CD4-positive, alpha-beta T cell treated with Interleukin-15 for 1 hour (primary cell): ENCODE measurements around the gene DPH1.

Experiments used
- DNase-seq: peaks from one replicate; pipeline ENCODE4 v3.0.0-alpha.2; 2020

DPH1 gene

DNA sequence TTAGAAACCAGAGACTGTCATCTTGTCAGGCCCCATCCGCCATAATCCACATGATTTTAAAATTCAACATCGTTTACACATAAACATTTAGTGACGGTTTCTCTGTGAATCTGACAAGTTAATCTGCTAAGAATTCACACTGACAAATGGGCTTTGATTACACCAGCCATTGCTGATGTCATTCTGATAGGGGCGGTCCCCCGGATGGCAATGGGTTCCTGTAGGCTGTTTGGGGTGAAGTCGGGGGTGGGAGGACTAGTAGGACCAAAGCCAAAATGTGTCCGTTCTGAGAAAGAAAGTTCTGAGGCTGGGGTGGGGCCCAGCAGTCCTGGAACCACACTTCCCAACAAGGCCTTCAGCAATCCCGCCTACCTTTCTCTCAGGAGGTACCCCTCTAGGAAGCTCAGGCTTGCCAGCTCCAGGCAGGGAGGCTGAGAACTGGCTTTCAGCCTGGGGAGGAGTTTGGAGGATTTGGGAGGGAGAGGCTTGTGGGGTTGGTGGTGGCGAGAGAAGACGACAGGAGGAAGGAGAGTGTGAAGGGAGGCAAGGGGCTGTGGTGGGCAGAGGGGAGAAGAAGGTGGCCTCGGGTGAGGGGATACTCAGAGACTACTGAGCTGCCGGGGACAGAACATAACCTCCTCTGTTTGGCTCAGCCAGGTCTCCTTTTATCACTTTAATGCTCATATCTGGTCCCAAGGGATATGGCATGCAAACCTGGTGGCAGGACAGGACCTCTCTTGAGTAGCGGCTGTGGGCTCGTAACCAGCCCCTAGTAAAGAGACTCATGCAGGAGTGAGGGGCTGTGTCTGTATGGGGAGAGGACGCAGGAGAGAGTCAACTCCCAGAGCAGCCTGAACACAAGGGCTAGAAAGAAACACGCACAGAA, 33.6 kb downstream of the DPH1 start:
- DNase-seq, result no peak

DNA sequence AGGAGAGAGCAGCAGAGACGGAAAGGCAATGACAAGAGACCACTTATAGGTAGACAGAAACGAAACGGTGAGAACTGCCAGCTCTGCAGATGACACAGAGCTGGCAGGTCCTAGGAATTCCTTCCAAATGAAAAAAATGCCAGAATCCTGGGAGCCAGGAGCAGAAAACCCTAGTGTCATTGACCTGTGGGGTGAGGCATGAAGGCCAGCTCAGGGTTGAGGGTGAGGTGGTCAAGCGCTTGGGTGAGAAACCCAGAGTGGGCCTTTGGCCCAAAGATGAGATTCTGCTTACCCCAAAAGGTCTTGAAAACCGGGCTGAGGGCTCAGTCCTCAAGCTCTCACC, 34.2 kb downstream of the DPH1 start:
- no peak for DNase-seq

DNA sequence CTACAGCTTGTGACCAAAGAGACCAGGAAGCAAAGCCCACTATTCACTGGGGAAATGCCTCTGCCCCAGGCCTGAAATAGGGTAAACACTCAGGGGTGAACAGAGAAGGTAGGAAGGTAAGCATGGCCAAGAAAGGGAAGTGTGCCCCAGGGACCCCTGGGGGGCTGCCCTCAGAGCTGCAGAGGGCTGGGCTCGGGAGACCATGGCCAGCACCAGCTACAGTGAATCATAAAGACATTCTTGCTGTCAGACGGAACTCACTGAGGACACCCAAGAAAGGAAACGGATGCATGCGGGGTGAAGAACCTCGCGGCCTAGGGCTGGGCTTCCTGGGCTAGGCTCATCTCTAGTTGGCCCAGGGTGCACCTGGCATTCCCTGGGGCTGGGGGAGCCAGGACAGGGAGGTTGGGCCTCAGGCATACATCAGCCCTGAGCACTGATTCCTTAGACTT, 34.6 kb downstream of the DPH1 start:
- no peak for DNase-seq

DNA sequence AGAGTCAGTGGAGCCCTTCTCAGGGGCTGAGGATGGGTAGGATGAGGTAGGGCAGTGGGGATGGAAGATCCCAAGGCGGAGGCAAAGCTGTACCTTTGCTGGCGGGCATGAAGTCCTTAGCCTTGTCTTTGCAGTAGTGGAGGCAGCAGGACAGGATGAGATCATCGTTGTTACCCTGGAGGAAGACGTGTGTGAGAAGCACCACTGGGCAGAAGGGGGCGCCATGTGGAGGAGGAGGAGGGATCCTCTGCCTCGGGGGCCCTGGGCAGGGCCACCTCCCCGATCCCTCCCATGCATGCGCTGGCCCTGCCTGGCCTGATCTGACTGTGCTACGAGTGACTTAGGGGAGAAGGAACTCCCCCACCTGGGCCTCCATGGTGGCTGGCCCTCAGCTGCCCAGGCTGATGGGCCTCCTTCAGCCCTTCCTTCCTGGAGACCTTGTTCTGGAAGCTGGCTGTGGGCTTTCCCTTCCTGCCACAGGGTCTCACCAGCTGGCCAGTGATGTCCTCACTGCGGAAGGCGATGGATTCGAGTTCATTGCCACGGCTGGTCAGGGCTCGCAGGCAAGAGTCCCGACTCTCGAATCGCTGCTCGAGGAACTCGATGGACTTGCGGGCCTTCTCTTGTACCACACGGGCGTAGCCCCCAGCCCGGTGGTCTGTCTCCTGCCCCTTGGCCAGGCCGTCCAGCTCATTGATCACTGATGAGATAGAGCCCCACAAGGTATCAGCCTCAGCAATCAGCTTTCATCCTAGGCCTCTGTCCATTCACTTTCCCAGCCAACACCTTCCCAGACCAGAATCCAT, 35.2 kb downstream of the DPH1 start:
- peak; percentile 43 for DNase-seq

DNA sequence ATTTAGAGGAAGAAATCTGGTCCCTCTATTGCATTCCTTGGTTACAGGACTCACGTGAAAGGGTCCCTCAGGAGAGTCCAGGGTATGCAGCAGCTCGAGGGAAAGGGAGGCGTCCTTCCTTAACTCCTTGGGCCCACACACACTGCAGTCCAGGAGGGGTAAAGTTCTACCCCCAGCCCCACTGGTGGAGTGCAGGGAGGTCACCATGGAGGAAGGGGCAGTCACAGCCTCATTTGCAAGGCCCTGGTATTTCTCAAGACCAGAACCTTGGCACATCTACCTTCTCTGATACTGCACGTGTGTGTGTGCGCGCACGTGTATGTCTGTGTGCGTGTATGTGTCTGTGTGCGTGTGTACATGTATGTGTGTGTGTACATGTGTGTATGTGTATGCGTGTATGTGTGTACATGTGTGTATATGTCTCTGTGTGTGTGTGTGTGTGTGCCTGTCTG, 36.0 kb downstream of the DPH1 start:
- DNase-seq, result no peak

DNA sequence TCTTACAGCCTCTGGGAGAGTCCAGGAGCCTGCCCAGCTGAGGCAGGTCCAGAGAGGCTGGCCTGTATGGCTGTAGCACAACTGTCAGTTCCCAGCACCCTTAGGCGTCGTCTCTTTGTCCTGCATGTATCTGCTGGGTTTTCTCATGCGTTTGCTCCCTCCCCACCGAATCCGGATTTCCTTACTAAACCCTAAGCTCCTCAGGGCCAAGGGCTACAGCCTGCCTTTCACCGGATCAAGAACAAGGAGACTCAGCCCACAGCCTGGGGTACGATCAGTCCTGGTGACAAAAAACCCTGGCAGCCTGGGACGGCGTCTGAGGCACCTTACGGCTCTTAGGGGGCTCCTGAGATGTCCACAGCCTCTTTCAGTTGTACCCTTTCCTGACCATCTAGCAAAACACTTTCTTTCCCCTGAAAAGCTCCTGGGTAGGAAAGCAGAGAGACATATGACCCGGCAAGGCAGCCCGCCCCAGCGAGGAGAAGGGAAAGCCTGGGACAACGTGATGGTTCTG, 37.2 kb downstream of the DPH1 start:
- no peak for DNase-seq

DNA sequence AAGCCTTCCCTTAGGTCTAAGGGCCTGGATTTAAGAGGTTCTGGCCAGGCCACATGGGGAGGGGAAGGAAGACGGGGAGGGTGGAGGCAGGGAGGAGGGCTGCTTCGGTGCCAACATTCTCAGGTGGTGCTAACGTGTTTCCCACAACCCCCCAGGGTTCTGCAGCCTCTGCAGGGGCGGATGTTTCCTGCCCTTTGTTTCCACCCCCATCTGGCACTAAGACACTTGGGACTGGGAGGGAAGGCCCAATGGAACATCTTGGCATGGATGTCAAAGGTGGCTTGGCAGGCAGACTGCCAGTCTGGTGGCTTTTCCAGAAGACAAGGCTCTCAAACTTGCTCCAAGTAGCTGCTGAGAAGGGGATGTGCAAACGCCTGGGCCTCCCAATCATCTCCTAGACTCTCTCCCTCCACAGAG, 37.7 kb downstream of the DPH1 start:
- no peak for DNase-seq

DNA sequence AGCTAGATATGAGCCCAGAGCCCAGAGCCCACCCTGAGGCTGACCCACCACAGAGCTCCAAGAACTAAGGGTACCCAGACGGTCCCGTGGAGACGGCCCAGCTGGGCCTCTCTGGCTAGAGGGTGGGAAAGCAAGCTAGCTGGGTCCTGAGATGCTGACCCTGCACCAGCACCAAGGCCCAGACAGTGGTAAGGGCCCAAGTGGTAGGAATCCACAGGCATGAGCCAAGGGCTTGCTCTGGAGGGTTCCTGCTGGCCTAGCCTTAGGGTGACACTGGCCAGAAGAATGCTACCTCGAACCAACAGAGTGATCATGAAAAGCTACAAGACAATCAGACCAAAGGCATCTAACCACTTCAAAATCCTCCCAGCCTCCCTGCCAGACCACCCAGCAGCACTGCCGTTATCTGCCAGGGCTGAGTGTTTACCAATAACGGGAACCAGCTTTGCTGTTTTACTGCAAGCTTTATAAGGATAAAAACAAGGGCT, 38.1 kb downstream of the DPH1 start:
- no peak for DNase-seq

DNA sequence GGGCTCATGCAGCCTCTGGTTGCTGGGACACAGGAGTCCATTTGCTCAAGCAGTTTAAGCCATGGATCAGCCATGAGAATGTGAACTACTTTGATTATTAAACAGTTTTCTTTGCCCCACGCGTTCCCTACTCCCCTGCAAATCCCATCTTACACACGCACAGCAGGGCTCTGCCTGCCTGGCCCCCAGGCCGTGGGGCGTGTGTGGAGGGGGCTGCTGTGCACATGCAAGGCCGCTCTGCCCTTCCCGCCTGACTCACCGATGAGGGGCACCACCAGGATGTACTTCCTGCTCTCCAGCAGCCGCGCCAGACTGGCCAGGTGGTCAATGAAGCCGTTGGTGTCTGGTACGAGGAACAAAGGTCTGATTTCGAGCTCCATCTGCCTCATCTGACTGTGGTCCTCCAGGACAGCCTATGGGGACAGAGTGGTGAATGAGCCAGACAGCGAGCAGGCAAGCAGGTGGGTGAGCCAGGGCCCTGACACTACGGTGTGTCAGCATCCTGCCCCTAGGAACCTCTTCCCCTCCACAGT, 38.6 kb downstream of the DPH1 start:
- no peak for DNase-seq

DNA sequence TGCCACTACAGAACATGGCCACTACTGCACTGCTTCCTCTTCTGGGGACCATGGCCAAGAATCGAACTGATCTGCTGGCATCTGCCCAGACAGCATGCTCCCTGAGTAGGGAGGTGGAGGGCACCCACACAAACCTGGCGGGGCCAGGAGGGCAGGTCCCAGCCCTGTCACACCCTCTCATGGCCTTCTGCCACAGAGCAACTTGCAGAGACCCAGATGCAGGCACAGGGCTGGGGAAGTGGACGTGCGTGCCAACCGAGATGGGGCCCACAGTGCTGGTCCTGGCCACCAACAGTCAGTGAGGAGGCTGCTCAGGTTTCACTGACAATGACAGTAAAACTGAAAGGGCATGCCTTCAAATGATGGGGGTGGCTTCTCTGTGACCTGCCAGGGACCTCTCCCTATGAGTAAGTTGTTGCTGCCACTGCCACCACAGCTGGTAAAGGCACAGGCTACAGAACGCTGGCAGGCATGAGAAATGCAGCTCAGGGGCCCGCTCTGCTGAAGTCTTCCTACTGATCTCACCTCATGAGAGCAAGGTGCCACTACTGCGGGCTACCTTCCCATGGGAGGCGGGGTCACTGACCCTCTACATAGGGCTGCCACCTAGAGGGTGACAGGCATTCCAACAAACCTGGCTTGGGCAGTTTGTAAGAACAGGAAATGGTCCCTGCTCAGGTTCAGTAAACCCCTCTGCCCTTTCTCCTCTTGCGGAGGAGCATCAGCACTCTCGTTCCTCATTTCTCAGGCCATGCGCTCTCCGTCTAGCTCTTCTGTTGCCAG, 40.5 kb downstream of the DPH1 start:
- DNase-seq, result no peak

DNA sequence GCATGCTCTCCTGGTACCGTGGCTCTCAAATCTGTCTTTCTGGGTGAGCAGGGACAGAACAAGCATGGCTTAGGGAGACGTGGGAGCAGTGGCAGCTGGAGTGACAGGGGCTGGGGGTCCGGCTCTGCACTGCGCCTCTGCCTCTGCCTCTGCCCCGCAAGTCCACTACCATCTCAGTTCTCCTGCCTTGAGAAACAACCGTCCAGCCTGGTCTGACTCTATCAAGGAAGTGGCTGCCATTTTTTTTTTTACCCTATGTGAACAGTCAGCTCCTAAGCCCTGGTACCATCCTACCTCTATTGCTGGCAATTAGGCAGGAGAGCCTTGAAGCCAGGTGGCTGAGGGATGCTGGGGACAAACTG, 41.1 kb downstream of the DPH1 start:
- no peak for DNase-seq

DNA sequence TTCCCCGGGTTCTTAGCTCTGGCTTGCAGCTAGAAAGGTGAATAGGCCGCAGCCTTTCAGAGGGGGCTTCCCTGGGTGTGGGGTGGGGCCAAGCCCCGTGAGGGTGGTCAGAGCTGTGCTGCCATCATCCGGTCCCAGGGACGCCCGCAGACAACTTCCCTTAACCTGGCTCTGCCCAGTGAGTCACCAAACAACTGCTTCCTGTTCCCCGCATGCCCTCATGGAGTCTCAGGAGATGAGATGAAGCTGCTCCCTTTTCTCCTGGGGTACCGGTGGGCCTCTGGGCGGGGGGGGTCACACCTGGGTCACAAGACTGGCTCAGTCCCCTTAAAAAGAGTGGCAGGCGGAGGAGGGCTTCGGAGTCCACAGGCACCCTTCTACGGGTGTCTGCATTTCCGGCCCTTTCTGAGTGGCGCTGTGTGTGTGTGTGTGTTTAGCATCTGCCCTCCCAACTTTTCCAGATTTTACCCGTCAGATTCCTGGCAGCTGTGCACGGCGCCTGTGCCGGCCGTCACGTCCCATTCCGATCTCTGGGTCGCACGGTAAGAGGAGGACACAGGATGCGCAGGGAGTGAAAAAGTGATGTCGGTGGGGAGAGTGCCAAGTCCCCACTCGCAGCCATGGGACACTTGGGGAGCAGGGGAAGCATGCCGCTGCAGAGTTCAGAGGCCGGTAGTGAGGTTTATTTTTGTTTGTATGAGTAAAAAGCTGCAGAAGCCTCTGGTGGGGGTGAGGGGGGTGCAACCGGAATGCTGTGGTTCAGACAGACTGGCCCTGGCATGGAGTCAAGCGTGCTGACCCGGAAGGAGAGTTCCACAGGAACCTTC, 41.7 kb downstream of the DPH1 start:
- DNase-seq, result peak; percentile 52

DNA sequence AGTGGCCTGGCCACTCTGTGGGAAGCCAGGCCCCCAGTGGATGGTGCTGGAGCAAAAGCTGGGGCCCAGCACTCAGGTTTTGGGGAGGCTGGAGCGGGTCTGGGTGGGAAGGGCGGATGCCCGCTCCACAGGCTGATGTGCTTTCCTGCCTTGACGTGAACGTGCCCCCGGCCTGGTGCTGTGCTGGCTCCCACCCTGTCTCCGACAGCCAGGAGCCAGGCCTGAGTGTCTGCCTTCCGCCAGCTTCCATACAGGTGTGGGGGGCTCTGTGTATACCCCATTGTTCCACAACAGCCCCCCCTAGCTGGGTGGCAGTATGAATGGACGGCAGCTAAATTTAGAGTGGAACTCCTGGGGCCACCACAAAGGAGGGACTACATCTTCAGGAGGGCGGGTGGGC, 45.0 kb downstream of the DPH1 start:
- no peak for DNase-seq

DNA sequence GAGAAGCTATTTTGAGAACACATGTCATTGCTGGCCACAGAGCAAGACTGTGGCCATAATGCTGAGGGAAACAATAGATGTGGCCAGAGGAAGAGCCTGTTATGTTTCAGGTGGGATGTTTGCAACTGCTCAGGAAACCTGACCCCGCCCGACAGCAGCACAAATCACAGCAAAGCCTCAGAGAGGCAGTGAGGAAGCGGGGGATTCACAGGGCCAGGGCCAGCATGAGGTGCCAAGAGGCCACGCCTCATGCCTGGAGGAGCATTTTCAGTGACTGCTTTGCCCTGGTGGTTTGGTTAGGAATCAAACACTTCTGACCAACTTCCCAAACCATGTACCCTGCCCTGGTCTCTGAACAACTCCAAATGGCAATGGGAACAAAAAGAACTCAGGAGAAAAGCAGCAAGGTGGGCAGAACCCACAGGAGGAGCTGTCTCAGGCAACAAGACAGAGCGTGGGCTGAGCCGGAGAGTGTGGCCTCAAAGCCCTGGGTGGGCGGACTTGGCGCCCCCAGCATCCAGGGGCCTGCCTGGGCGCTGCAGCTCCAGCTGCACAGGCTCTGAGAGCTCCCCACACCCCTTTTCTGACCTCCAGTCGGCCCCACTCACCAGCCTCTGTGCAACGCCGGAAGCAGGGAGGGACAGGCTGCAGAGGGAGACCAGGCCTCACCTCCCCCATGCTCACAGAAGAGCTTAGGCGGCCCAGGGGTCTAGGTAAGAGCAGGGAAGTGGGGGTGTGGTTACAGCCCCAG, 45.6 kb downstream of the DPH1 start:
- no peak for DNase-seq

DNA sequence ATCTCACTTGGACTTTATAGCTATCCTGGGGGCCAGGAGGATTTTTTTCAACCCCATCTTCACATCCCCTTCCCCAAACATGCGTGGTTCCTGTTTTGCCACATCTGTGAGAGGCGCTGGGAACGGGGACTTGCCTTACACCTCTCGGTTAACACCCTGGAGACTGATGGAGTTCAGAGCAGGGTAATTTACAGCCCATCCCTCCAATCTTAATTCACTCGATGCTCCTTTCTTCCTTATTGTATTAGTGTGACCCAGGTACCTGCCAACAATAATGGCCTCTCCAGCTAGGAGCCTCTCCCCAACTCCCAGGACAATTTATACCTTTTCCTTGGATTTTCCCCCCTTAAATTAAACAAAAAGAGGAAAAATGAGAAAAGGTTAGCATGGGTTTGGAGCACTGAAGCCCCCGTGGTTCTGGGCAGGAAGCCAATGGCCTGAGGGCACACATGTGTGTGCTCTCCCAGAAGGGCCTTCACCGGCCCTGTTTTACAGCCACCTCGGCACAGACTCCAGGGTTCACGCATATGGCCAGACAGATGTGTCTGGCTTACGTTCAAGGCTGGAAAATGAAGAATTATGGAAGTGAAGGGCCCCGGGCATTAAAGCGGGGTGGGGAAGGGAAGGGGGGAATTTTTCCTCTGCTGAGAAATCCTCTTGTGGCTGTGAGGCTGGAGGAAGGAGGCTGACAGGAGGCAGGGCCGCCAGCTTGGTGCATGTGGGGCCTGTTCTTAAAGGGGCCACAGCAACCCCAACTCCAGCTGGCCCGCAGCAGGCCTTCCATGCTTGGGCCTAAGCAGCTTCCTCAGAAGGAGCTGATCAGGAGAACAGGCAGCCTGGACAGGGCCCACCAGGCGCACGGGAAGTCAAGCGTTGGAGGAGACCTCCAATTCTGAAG, 46.4 kb downstream of the DPH1 start:
- DNase-seq, result no peak

DNA sequence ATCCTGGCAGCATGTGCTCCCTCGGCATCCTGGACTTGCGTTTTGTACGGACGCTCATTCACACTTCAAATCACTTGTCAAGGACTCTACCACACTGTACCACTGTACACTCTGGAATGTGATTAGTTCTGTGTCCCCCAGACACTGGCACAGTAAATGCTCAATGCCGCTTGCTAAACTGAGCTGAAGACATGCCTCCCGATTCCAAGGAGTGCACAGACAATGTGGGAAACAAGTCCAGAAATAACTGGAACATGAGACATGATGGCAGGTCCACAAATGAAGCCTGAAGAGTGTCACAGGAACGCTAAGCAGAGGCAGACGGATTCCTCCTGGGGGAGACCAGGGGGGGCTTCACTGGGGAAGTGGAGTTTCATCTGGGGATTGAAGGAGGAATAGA, 47.1 kb downstream of the DPH1 start:
- no peak for DNase-seq

DNA sequence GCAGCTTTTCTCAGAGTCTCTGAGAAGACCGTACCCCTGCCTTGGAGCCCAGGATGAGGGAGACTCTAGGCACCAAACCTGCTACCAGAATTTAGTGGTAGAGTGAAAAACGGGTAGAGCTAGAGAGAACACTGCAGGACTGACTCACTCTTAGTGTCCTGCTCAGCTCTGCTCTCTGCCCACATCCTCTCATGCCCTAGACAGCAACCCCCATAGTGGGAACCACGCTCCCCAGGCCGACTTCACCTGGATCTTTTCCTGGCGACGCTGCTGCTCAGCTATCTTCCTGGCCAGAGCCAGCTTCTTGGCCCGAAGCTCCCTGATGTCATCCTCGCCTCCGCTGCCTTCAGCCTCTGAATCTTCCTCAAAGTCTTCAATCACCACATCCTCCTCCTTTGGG, 51.6 kb downstream of the DPH1 start:
- DNase-seq, result no peak

DNA sequence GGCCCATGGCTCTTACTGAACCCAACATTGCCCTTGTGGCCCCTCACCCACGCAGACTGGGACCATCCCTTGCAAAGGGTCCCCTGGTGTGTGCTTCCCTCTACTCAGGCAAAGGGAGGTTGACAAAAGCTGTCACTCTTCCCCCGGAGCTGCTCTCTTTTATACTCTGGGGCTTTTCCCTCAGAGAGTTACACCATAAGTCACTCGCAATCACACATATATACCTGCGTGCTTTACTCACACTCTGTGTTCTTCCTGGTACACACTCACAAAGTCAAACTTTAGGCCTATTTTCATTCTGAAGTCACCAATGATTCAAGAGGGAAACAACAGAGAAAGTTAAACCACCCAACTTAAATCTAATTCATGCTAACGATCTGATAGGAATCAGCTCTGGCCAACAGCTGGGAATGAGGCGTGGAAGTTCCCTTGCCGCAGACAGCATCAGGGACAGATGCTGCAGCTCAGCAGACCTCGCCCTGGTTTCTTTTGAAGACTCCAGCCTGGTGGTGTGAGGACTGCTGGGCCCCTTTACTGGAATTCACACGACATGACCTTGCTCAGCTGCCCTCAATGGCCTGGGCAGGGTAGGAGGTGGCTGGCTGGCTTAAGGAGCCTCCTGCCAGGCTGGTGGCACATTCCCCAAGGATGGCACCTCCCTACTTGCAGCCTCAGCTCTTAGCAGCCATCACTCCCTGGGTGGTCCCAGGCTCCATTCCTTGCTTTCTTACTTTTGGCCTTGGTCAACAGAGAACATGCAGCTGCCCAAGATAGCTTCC, 52.2 kb downstream of the DPH1 start:
- no peak for DNase-seq

DNA sequence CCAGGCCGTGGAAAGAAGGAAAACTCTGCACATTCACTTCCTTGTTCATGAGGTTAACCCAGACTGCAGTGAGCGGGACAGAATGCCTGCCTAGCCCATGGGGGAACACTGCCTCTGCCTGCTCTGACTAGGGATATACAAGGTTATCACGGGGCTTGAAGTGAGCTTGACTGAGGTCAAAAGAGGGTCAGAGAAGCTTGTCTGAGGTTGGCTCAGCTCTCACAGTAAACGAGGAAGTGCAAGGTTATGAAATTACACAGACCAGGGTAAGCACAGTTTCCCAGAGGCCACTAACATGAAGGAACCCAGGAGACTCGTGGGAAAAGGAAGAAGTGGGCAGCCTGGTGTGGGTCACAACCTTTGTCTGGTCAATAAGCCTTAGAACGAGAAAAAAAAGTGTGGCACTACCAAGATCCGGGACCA, 53.7 kb downstream of the DPH1 start:
- DNase-seq, result peak; percentile 71
